Stimulated activated CD8-positive, alpha-beta memory T cell treated with anti-CD3 and anti-CD28 coated beads, Interleukin-4, amount 100 ng/mL, for 24 hours (primary cell): Measurements from ENCODE around the gene ATE1.

Experiments used
- DNase-seq: peaks from one replicate; pipeline ENCODE4 v3.0.0-alpha.2; 2020; ENCODE audit warnings: low read depth

The ATE1 gene

GRCh38 chr10:121873236-121873635 lies 54.6 kb downstream of the ATE1 start:
- DNase-seq = no peak

GRCh38 chr10:121870413-121870812 lies 57.4 kb downstream of the ATE1 start:
- DNase-seq = no peak

- DNase-seq = no peak
Measured at GRCh38 chr10:121865554-121865953, 62.3 kb downstream of the ATE1 start.

DNA sequence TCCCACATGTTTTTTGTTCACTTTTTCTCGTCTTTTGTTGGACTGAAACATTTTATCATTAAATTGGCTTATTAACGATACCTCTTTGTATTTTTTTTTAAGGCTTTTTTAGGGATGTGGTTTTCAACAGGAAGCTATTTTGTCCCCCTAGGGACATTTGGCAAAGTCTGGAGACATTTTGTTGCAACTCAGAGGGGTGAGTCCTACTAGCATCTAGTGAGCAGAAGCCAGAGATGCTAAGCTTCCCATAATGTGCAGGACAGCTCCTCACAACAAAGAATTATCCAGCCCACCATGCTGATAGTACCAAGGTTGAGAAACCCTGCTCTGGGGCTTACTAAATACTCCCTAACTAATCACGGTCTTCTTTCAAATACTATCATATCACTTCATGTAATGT lies 63.2 kb downstream of the ATE1 start:
- no peak for DNase-seq

- DNase-seq = no peak
Measured at GRCh38 chr10:121864168-121864567, 63.7 kb downstream of the ATE1 start.

GRCh38 chr10:121862649-121863048 lies 65.2 kb downstream of the ATE1 start:
- no peak for DNase-seq

DNA sequence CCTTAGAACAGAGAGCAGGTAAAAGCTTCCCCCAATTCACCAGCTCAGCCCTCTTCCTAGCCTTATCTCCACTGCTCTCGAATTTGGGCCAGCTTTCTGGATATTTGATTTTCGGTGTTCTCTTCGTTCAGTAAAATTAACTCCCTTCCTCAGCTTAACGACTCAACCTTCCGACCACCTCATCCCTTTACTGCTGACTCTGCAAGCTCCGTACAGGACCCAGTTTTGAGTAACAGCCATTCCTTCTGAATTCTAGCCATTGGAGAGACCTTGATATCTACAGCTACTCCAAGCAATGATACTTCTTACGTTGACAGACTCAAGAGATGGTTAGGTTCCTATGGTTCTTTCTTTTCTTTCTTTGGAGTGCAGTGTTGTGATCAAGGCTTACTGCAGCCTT lies 65.8 kb downstream of the ATE1 start:
- no peak for DNase-seq

DNA sequence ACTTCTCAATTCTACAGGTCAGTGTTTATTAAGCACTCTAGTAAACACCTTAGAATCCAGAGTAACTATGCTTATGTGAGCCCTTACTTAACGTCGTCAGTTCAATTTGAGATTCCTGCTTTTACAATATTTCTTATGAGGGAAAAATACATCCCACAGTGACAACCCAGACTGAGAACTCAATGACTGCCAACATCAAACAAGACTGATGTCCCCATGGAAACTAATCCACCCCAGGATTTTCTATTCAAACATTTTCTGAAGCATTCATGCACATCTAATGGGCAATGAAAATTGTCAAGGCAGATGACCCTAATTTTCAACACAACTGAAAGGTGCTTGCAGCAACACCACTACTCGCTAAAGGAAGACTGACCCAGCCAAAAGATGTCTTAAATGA lies 67.0 kb downstream of the ATE1 start:
- DNase-seq = no peak

DNA sequence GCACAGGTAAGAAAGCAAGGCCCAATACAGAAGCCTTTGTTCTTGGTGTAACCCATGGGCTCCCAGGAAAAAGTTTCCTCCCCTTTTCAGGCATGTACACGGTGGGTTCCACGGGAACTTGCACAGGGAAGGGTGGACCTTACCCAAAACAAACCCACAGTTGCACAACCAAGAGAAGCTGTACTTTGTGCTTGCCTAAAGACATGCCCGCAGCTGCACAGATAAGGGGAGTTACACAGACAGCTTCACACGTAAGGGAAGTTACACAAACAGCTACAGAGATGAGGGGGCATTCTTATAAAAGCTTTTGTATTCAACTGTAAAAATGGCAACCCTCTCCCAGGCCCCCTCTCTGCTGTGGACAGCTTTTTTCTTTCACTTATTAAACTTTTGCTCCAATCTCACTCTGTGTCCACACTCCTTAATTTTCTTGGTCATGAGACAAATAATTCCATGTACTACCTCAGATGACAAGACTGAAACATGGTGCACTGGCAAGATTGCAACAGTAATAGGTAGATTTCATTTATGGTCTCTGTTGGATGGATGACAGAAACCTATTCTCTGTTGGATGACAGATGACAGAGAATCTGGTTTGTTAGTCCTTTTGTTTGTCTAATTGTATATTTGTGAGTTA lies 72.9 kb downstream of the ATE1 start:
- DNase-seq = no peak

DNA sequence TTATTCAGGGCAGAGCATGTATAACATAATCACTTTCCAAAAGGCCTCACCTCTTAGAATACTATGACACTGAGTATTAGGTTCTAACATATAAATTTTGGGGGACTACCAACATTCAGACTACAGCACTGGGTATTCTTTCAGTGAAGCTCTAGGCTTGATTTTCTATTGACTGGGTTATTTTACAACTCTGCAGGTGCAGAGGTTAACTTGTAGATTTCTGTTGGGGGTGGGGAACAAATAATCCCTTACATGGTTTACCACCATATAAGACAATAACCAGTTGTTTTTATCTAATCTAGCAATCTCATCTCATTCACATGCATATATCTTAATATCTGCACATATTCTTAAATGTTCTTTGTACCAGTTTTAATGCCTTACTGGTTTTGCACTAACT lies 73.9 kb downstream of the ATE1 start:
- no peak for DNase-seq

DNA sequence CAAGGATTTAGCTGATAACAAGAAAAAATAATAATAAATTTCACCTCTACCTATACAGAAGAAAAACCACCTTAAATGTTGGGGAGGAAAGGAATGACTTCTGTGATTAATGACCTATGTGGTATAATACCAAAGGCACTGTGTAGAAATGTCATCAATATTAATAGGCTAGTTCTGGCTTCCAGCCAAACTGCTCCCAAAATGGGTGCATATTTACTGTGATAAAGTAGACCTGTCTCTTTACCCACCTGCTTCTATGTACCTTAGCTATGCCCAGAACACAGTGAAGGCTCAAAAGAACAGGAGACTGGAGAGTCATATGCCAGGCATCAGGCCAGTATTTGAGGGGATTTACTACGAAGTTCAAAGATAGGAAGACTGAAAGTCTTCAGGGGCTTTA lies 76.0 kb downstream of the ATE1 start:
- no peak for DNase-seq

DNA sequence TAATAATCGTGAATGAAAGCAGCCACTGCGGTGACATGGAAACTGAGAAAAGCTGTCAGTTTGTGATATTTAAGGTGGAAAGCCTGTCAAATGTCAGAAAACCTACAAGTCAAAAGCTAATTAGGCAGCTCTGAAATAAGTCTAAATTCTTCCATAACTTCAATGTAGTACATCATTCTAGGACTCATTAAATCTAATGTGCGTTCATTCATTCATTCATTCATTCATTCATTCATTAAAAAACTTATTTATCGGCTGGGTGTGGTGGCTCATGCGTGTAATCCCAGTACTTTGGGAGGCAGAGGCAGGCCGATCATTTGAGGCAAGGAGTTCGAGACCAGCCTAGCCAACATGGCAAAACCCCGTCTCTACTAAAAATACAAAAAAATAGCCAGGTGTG lies 79.7 kb downstream of the ATE1 start:
- DNase-seq = no peak

- DNase-seq = no peak
Measured at GRCh38 chr10:121846555-121846954, 81.3 kb downstream of the ATE1 start.

- no peak for DNase-seq
Measured at GRCh38 chr10:121845044-121845784, 82.6 kb downstream of the ATE1 start.

DNA sequence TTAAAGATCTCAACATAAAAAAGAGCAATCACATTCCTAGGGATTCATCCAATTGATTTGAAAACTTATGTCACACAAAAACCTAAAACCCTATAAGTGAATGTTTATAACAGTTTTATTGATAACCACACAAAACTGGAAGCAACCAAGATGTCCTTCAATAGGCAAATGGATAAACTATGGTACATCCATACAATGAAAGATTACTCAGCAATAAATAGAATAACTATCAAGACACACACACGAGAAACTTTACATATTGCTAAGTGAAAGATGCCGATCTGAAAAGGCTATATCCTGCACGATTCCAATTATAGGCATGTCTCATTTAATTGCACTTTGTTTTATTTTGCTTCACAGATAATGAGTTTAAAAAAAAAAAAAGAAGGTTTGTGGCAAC lies 83.3 kb downstream of the ATE1 start:
- no peak for DNase-seq

- no peak for DNase-seq
Measured at GRCh38 chr10:121843379-121843778, 84.5 kb downstream of the ATE1 start.

DNA sequence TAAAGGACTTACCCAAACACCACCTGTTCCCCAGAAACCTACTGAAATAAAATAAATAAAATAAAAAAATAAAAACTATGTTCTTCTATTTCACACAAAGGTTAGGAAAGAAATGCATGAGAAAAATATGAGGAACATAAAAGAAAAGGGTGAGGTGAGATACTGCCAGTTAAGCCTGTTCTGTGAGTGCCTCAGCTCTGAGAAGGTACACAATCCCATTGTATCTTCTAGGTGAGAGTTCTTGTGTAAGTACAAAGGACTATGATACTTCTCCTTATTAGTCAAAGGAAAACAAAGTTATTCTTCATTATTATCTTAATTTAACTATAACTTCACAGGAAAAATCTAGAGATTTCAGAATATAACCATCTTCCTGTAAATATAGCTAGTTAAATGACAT lies 86.0 kb downstream of the ATE1 start:
- no peak for DNase-seq

DNA sequence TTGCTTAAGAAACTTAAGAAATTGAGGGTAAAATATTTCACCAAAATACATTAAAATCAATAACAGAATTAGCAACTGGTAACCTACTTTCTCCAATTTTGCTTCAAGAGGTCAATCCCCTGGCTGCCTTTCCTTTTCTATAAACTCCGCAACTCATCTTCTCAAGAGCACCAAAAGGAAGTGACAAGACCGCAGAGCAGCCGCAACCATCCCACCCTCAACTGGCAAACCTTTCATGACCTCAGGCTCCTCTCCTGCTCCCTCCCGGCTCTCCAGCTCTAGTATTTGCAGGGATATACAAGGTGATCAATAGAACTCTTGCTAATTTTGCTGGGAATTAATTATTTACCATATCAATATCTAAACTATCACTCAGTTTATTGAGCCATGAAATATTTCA lies 88.9 kb downstream of the ATE1 start:
- no peak for DNase-seq

DNA sequence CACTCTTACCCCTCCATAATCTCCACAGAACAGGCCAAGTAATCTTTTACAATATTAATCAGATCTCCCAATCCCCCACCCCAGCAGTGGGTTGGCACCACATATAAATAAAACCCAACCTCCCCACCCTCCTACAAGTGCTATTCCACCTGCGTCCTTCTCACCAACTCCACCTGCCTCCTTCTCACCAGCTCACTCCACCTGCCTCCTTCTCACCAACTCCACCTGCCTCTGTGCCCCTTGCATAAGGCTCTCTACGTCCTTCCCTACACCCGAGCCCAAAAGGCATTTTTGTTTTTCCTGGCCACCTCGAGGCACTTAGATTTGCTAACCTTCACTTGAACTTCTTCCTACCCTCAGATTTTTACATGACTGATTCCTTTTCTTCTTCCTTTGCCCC lies 89.7 kb downstream of the ATE1 start:
- DNase-seq = no peak

DNA sequence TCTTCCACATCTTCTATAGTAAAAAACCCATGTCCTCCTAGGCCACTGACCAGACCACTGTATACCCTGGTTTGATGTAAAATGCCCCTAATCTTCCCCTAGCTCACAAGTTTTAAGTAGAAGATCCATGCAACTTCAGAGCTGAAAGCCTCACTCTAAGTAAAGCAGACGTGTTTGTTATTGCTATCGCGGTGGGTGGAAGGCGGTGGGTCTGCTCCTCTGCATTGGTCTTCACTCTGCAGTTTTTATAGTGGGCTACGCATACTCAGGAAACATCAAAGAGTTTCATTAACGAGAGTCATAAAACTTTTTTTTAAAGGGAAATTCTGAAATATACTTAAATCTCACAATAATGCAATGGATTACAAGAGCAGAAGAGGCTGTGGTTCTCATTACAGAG lies 91.7 kb downstream of the ATE1 start:
- no peak for DNase-seq

DNA sequence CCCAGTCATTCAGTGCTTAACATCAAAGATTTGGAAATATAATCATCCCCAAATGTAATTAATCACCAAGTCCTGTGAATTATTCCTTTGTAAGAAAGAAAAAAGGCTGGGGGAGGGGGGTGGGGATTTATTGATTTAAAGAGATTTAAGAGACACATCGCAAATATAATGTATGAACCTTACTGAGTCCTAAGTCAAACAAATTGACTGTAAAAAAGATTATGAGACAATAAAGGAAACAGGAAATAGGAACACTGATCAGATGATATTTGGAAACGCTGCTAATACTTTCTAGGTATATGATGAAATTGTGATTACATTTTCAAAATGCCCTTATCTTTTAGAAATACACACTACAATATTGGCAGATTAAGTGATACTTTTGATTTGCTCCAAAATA lies 92.5 kb downstream of the ATE1 start:
- DNase-seq = no peak

- DNase-seq = no peak
Measured at GRCh38 chr10:121834757-121835156, 93.1 kb downstream of the ATE1 start.

GRCh38 chr10:121833387-121833786 lies 94.4 kb downstream of the ATE1 start:
- DNase-seq = no peak

DNA sequence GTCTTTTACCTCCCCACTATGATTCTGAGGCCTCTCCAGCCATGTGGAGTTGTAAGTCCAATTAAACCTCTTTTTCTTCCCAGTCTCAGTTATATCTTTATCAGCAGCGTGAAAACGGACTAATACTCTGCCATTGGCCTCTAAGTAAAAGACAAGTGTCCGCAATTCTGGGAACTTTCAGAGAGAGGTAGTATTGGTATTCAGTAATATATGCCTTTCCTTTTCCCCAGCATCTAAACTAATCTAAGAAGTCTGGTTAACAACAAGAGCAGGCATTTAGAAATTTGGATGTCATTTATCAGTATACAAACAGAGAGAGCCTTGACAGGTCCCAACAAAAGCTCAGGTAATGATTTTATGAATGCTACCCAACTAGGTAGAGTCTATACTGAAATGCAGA lies 95.2 kb downstream of the ATE1 start:
- no peak for DNase-seq
